Muscle layer of colon (tissue), 2 donors: ENCODE measurements around the gene DHX30.
"Not testable (repeated sequence)": the region's sequence is repeated elsewhere in the genome, so short reads cannot be mapped to it uniquely, and the experiment has no call there.

Experiments
- H3K27ac ChIP-seq: one replicate; pipeline ENCODE4 v1.7.0; 2013; ENCODE audit warnings: low read depth, mild to moderate bottlenecking, low read length, moderate library complexity
- H3K27me3 ChIP-seq, 2 donors: one replicate each; pipeline ENCODE4 v1.7.0; 2013; ENCODE audit warnings: low read length in 2 of 2, mild to moderate bottlenecking in 2 of 2; ENCODE audit not compliant: insufficient read depth in 2 of 2, control insufficient read depth in 1 of 2
- H3K36me3 ChIP-seq: one replicate; pipeline ENCODE4 v1.7.0; 2013; ENCODE audit warnings: mild to moderate bottlenecking, low read length; ENCODE audit not compliant: insufficient read depth
- H3K4me1 ChIP-seq: one replicate; pipeline ENCODE4 v1.7.0; 2013; ENCODE audit warnings: mild to moderate bottlenecking, low read length; ENCODE audit not compliant: insufficient read depth
- H3K4me3 ChIP-seq, 2 donors: one replicate each; pipeline ENCODE4 v1.7.0; 2013; ENCODE audit warnings: low read length in 2 of 2, low read depth in 1 of 2, mild to moderate bottlenecking in 1 of 2, moderate library complexity in 1 of 2
- H3K9ac ChIP-seq: one replicate; pipeline ENCODE4 v1.7.0; 2013; ENCODE audit warnings: low read length
- H3K9me3 ChIP-seq: one replicate; pipeline ENCODE4 v1.7.0; 2013; ENCODE audit warnings: mild to moderate bottlenecking, low read length
- donor health status: abdominal sarcoma.
- donor health status: Adenocarcinoma of cecum.

Gene DHX30

DNA sequence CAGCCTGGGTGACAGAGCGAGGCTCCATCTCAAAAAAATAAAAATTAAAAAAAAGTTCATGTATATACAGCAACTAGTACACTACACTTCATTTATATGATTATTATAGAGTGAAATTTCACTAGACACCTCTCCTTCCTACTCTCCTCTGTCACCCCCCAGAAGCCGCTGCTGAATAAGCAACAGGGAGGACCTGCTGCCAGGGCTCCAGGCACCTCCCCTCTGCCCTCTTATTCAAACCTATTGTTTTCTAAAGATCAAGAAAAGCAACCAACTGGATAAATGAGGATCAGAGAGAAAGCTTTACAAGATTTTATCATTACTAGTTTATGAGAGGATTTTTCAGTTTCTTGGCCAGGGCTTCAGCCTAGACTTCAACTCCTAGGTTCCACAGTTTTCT is 71.5 kb downstream of the DHX30 start:
- H3K9me3 ChIP-seq = no peaks in the 10 kb centered on the region
- no peak overlapping the region for H3K27ac ChIP-seq
- H3K4me1 ChIP-seq = no peaks in the 10 kb centered on the region
- H3K36me3 ChIP-seq = peaks cover 54% of the 10 kb centered on the region
- H3K27me3 ChIP-seq = no peaks in the 10 kb centered on the region
- no peak overlapping the region for H3K9ac ChIP-seq
- H3K4me3 ChIP-seq = no peak overlapping the region

DNA sequence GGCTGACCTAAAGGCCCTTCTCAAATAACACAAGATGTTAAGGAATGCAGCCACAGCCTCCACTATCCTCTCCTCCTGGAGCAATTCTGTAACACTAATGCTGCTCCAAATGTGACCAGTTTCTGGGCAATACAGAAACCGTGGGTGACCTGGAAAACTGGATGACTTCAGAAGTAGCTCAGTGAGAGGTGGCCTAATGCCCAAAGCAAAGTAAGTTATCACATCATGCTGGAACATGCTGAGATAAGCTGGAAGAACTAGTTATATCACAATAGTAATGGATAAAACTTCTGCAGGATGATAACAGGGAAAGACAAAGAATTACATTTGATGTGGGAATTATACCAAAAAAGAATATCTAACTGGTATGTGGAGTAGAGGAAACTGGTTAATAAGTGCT is 72.0 kb downstream of the DHX30 start:
- H3K27ac ChIP-seq = no peak overlapping the region
- no peak overlapping the region for H3K4me3 ChIP-seq
- no peaks in the 10 kb centered on the region for H3K27me3 ChIP-seq
- H3K9ac ChIP-seq = no peak overlapping the region
- H3K36me3 ChIP-seq = peaks cover 49% of the 10 kb centered on the region
- no peaks in the 10 kb centered on the region for H3K4me1 ChIP-seq
- H3K9me3 ChIP-seq = no peaks in the 10 kb centered on the region

DNA sequence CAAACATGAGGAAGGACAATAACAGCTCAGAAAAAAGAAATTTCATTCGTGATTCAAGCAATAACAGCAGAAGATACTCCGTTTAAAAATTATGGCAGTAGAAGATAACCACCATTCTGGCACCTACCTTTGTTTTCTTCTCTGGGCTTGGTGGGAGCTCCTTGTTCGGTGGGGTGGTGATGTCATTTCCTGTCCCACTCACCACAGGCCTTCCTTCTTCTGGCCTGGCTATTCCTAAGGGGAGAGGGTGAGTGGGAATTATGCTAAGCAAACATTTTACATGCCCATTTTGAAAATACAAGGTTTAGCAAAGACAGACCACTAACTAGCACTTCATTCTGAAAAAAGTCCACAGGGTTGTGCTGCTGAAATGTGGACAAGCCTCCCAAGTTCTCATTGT is 74.4 kb downstream of the DHX30 start:
- no peaks in the 10 kb centered on the region for H3K4me1 ChIP-seq
- H3K36me3 ChIP-seq = peaks cover 28% of the 10 kb centered on the region

DNA sequence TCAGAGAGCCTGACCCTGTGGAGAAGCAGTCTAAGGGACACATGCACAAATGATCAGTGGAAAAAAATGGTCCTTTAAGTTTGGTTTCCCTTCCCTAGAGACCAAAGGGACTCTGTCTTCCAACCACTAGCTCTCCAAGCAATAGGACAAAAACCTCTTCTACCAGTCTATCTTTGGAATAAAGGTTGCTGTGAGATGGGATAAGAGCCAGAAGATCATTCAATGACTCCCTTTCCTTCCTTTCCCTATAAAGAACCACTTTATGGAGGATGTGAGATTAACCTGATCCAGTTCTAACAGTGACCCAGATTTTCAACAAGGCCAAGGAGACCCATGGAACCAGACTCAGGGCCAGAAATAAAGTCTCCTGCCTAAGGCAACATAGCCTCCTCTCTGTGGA is 74.8 kb downstream of the DHX30 start:
- no peak overlapping the region for H3K9ac ChIP-seq
- no peaks in the 10 kb centered on the region for H3K27me3 ChIP-seq
- no peaks in the 10 kb centered on the region for H3K9me3 ChIP-seq
- H3K4me1 ChIP-seq = no peaks in the 10 kb centered on the region
- no peak overlapping the region for H3K4me3 ChIP-seq
- H3K27ac ChIP-seq = no peak overlapping the region
- H3K36me3 ChIP-seq = peaks cover 24% of the 10 kb centered on the region

More for the DNA sequence above, 74.4 kb downstream of the DHX30 start:
- Histone ChIP-seq H3K4me3 (no peak overlapping the region), H3K27ac (no peak overlapping the region), H3K9ac (no peak overlapping the region), H3K27me3 (no peaks in the 10 kb centered on the region), H3K9me3 (no peaks in the 10 kb centered on the region)

DNA sequence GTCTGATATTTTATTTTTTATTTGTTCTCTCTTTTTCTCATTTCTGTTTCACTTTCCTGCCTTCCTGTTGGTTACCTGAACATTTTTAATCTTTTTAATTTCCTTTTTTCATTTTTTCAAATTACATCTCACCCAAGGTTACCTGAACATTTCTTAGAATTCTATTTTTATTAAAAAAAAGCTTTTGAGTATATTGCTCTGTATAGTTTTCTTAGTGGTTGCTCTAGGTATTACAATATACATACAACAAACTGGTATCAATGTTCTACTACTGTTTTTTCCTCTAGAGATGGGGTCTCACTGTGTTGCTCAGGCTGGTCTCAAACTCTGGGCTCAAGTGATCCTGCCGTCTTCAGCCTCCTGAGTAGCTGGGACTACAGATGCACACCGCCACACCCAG is 79.4 kb downstream of the DHX30 start:
- Histone ChIP-seq H3K36me3 (peaks cover 9% of the 10 kb centered on the region), H3K27me3 (no peaks in the 10 kb centered on the region), H3K27ac (no peak overlapping the region)

DNA sequence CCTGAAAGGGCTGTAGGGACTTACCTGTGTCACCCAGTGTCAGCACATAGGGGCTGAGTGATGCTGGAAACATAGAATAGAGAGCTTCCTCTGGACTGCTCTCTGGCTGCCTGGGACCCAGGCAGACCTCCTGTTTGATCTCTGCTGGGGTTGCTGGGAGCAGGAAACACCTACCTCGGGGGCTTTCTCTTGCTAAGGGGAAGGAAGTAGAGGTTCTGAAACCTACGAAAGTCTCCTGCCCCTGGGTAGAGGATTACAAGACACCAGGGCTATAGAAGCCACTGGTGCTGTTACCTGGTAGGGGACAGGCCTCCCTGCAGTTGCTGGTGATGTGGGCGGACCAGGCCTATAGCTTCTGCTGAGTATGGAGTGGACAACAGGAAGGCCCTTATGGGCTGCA is 81.7 kb downstream of the DHX30 start:
- Histone ChIP-seq H3K36me3 (peaks cover 9% of the 10 kb centered on the region), H3K27ac (no peak overlapping the region), H3K9me3 (no peaks in the 10 kb centered on the region), H3K9ac (no peak overlapping the region), H3K27me3 (no peaks in the 10 kb centered on the region), H3K4me1 (peaks cover 10% of the 10 kb centered on the region), H3K4me3 (no peak overlapping the region)

More for the DNA sequence above, 79.4 kb downstream of the DHX30 start:
- H3K9ac ChIP-seq = no peak overlapping the region
- H3K4me3 ChIP-seq = no peak overlapping the region
- no peaks in the 10 kb centered on the region for H3K9me3 ChIP-seq
- no peaks in the 10 kb centered on the region for H3K4me1 ChIP-seq

DNA sequence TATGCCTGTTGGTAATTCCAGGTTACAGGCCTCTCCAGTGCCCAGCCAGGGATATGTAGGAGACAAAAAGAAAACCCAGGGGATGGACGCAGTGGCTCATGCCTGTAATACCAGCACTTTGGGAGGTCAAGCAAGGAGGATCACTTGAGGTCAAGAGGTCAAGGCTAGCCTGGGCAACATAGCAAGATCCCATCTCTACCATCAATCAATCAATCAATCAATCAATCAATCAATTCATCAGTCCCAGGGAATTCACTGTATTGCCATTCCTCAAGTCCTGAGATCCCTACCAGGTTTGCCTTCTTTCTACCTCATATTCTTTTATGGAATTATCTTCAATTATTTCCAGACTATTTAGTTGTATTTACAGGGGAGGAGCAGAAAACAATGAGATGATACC is 82.2 kb downstream of the DHX30 start:
- Histone ChIP-seq H3K36me3 (peaks cover 9% of the 10 kb centered on the region), H3K4me3 (no peak overlapping the region), H3K27me3 (no peaks in the 10 kb centered on the region), H3K27ac (no peak overlapping the region), H3K9ac (no peak overlapping the region), H3K4me1 (peaks cover 13% of the 10 kb centered on the region), H3K9me3 (no peaks in the 10 kb centered on the region)

GRCh38 chr3:47887991-47888390 is 85.1 kb downstream of the DHX30 start:
- Histone ChIP-seq H3K36me3 (peaks cover 16% of the 10 kb centered on the region), H3K4me1 (peaks cover 32% of the 10 kb centered on the region)
- not testable (repeated sequence) for H3K9ac ChIP-seq, H3K4me3 ChIP-seq, H3K9me3 ChIP-seq, H3K27ac ChIP-seq, H3K27me3 ChIP-seq

GRCh38 chr3:47888986-47889757 is 86.2 kb downstream of the DHX30 start:
- Histone ChIP-seq H3K4me3 (no peak overlapping the region), H3K36me3 (peaks cover 16% of the 10 kb centered on the region), H3K4me1 (peaks cover 32% of the 10 kb centered on the region), H3K9me3 (no peaks in the 10 kb centered on the region), H3K9ac (no peak overlapping the region), H3K27me3 (no peaks in the 10 kb centered on the region), H3K27ac (no peak overlapping the region)

DNA sequence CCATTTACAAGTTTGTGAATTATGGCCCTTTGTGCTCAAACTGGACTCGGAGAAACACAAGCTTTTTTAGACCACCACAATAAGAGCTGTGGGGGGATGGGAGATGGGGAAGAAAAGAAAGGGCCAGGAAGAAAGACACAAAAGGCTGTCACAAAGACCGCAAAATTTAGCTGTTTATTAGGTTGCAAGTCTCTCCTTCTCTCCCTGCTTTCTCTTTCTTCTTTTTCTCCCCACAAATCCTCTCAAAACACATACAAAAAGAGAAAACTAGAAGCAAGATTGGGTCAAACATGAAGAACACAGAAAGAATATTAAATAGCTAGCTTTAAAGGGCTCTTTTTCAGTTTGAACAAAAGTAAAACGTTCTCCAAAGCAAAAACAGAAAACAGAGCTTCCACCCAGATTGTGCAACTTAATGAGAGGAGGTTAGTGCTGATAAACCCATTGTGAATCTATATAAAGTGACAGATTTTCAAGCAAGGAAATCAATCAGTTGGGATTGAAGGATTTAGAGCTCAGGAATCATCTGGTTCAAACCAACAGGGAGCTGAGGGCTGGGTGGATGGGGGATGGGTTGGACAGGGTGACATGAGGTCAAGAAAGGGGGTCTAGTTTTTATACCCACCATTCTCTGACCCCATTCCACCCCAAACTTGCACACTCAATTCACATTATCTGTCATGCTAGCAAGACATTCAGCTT is 87.3 kb downstream of the DHX30 start:
- H3K27me3 ChIP-seq = no peaks in the 10 kb centered on the region
- H3K9ac ChIP-seq = no peak overlapping the region
- H3K4me3 ChIP-seq = no peak overlapping the region
- H3K36me3 ChIP-seq = peaks cover 8% of the 10 kb centered on the region
- H3K27ac ChIP-seq = no peak overlapping the region
- H3K9me3 ChIP-seq = no peaks in the 10 kb centered on the region
- H3K4me1 ChIP-seq = peaks cover 32% of the 10 kb centered on the region

GRCh38 chr3:47890828-47891612 is 88.1 kb downstream of the DHX30 start:
- no peaks in the 10 kb centered on the region for H3K27me3 ChIP-seq
- H3K36me3 ChIP-seq = peaks cover 16% of the 10 kb centered on the region
- H3K27ac ChIP-seq = no peak overlapping the region
- H3K4me3 ChIP-seq = no peak overlapping the region
- H3K4me1 ChIP-seq = peaks cover 32% of the 10 kb centered on the region
- no peaks in the 10 kb centered on the region for H3K9me3 ChIP-seq
- no peak overlapping the region for H3K9ac ChIP-seq
